DMS 273 treated with DMSO at 0.1 percent for 48 hours (cell line): Measurements from ENCODE around the gene SOSTDC1.
"Not testable (repeated sequence)": the region's sequence is repeated elsewhere in the genome, so short reads cannot be mapped to it uniquely, and the experiment has no call there.

Experiments used
- DNase-seq: peaks from one replicate; lab custom pipeline; 2025; lab: John Stamatoyannopoulos, UW

The SOSTDC1 gene

DNA sequence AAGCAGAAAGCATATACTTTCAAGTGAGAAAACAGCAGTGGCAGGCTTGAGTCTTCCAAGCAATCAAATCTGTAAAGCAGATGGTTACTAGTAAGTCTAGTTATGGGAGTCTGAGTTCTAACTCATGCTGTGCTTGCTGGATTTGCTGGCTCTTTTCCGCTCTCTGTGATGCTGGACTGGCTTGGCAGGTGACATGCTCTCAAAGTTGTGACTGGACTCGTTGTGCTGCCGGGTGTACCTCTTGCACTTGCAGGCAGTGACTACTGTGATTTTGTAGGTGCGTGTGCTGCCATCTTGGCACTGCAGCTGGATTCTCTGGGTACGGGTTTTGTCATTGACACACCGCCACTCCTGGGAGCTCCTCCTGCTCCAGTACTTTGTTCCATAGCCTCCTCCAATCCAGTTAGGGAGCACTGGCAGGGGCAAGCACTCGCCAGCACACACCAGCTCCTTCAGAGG, 3.1 kb downstream of the SOSTDC1 start:
- DNase-seq, result no peak

DNA sequence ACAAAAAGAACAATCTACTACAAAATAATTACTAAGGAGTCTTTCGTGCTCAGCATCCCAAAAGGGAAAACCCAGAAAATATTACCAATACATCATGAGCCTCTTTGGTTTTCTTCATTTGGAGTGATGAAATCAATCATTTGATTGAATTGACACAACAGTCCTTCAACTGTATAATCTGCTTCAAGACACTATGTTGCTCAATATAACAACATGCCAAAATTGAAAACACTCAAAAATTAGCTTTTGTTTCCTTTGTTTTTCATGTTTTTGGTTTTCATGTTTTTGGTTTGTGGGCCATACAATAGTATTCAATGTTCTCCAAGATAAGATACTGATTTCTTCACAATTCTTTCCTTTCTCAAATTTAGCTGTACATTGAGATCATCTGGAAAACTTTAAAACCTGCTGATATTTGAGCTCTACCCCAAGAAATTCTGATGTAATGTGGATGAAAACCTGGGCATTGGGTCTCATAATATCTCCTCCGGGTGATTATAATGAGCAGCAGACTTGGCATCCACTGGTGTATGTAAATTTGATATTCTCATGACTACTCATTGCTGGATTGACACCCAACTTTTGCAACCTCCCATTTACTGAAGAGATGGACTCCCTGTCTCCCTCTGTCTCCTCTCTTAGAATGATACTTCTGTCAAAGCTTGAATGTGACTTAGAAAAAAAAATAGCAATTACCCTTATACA, 4.6 kb downstream of the SOSTDC1 start:
- DNase-seq, result no peak

DNA sequence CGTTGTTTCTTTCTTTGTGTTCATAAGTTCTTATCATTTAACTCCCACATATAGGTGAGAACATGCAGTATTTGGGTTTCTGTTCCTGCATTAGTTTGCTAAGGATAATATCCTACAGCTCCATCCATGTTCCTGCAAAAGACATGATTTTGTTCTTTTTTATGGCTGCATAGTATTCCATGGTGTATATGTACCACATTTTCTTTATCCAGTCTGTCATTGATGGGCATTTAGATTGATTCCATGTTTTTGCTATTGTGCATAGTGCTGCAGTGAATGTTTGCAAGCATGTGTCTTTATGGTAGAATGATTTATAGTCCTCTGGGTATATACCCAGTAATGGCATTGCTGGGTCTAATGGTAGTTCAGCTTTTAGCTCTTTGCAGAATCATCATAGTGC, 9.2 kb downstream of the SOSTDC1 start:
- not testable (repeated sequence) for DNase-seq

DNA sequence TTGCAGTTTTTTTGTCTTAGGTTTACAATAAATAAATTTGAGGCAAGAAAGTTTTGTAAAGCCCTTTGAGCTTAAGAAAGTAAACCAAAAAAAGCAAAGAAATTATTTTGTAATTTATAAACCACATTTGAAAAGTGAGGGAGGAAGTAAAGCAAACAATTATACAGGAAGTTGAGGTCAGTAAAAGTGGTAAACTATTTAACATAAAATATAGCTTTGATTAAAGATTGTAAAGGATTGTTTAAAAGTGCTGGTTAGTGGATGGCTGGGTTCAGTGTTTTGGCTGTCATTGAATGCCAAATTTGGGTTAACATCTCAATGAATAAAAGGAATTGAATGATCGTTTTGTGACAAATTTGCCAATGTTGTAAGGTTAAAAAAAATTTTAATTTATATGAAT, 9.9 kb downstream of the SOSTDC1 start:
- no peak for DNase-seq

DNA sequence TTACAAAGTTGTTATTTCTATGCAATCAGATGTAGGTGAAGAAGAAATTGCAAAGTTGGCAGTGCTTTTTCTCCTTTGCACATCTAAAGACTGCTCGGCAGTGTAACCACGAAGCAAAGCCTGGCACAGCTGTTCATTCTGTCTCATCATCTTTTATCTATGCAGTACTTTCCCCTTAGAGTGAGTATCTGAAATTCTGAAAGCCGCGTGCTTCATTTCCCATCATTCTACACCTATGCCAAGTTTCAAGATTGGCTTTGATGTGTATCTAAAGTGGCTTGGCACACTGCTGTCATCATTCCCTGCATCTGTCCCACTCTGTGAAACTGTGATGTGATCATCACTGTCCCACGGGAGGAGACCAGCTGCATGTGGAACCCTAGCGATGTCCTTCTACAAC, 15.2 kb downstream of the SOSTDC1 start:
- DNase-seq, result no peak

DNA sequence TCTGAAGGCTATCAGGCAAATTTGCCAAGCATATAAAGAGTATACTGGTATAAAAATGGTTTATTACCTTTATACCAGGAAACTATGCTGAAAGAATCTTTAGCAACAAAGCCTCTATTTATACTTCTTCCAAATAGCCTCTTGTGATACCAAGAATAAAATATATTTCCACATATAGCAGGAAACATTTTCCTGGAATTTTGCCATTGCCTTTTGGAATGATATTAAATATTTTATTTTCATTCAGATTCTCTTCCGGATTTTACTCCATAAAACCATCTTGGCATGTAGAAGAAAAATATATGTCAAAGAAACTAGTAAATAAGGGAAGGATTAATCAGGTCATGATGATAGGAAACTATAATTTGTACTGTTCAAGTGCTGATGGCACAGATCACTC, 17.7 kb downstream of the SOSTDC1 start:
- no peak for DNase-seq

DNA sequence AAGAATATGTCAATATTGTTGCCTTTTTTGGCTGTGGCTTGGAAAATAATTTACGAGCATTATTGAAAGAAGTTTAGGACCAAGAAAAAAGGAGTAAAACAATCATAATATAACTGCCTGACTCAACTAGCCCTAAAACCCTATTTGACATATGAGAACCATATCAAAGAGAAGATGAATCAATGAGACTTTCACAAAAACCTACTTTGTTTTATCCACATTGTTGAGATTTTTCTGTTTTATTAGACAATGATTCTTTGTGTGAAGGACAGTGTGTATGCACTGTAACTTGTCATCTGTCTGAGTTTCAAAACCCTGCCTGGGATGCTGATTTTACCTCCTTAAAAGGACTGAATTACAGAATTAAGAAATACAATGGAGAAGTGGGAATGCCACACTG, 19.0 kb downstream of the SOSTDC1 start:
- no peak for DNase-seq

DNA sequence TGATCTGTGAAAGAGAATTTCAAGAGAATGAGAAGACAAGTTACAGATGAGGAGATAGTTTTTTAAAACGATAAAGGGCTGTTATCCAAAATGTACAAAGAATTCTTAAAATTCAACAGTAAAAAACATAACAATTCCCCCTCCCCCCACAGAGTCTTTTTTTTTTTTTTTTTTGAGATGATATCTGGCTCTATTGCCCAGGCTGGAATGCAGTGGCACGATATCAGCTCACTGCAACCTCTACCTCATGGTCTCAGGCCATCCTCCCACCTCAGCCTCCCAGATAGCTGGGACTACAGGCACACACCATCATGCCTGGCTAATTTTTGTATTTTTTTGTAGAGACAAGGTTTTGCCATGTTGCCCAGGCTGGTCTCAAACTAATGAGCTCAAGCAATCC, 21.7 kb downstream of the SOSTDC1 start:
- DNase-seq, result not testable (repeated sequence)

DNA sequence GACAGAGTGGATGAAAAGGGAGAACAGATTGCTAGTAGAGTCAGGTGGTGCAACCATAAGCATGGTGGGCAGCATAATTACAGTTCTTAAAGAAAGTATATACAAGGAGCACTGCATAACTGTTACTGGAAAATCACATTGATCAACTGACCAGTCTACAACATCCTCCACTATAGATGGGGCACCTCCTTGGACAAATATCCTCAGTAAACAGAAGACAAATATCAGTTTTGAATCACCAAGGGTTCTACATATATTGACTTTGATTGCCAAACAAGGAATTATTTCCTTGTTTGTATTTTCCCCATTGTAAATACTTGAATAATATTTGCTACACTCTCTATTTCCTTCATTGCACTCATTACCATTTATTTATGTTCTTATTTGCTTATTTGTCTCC, 26.6 kb downstream of the SOSTDC1 start:
- DNase-seq, result no peak

DNA sequence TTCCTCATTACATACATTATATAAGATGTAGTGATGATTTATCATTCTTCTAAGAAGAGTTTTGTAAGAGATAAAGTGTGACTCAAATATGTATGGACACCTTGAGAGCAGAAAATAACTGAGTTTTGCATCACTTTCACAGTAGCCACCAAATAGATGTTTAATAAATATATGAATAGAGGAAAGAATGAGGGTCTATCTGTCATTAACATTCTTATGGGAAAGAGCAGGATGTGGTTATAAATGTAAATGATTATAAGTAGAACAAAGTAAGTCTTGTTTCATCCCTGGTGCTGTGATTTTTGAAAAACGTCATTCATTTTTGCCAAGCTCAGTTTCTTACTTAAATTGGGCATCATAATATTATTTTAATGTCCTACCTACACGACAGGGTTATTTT, 29.2 kb downstream of the SOSTDC1 start:
- DNase-seq, result no peak

DNA sequence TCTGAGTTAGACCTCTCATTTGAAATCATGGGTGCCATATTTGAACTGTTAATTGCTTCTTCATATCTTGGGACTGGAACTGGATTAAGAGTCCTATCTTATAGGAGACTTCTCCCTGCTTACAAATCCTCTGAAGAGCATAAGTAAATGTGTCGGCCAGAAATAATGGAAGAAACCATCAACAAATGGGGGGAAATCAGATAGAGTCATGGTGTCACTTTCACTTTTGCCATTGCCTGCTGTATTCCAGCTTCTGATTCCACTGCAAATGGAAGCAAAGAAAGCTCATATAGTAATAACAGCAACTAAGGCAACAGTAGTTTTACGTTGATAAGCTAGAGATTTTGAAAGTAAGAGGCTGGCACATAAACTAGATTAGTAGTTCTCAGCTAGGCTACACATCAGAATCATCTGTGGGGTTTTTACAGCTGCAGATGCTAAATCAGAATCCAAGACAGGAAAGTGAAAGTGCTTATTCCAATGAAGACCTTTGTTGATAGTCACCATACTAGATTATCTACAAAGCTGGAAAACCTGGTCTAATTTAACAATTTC, 31.9 kb downstream of the SOSTDC1 start:
- no peak for DNase-seq

DNA sequence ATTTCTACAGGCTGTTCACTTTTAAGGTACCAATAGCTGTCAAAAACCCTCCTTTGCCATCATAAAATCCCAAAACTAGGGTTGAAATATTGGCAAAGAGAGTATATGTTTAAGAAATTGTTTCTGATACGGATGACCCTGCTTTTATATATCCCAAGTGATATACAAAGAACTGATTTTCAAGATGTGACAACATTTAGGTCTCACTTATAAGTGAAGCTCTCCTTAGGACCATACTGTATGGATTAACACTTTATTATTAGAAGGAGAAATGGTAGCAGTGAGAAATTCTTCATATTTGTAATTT, 33.2 kb downstream of the SOSTDC1 start:
- no peak for DNase-seq

DNA sequence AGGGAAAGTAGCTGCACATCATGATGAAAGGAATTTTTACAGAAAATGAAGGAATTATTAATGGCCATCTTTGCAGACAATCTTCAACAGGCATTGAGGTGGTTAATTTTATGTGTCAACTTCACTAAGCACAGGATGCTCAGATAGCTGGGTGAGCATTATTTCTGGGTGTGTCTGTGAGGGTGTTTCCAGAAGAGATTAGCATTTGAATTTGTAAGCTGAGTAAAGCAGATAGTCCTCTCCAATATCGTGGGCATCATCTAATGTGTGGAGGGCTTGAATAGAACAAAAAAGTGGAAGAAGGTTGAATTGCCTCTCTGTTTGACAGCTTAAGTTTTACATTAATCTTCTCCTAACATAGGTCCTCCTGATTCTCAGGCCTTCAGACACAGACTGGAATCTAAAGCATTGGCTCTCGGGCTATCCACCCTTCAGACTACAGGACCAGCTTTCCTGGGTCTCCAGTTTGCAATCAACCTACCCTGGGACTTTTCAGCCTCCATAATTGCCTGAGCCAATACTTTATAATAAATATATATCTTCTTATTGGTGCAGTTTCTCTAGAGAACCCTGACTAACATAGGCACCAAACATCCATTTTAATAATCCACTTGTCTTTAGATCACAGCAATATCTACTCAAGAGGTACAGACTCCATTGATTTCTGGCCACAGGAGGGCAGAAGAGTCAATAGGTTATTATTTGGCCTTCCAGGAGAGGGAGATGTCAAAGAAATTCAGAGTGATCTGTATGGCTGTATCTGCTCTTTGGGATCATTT, 33.7 kb downstream of the SOSTDC1 start:
- DNase-seq, result no peak

DNA sequence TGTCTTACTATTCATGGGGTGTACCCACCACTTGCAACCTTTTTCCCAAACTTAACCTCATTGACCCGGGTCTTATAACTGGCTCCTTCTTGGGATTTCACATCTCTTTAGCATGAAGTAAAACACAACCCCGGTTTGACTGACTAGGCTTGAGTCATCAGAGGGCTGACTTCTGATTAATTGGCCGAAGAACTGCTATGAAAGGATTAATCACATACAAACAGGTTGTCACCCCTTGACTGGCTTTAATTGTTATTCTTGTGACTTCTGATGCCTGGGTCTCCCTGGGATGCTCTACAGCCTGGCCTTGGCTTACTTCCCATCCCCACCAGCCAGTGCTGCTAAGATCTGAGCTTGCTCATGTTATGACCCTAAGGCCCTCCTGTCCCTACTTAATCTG, 35.4 kb downstream of the SOSTDC1 start:
- DNase-seq, result no peak

DNA sequence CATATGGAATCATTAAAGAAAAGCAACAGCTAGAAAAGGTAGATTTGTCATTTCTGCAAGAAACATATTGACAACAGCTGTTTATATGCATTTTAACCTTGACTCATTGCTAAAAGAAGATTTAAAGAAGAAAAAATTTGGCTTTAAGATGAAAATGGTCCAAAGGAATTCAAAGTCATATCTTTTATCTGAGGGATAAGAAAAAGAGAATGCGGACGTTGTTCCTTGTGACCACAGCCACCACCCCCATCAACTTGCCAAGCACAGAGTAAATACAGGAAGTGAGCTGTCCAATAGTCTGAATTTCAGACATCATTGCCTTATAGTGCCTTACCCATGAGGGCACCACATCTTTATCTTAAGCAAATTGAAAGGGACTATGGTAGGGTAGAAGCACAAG, 36.9 kb downstream of the SOSTDC1 start:
- DNase-seq, result no peak

DNA sequence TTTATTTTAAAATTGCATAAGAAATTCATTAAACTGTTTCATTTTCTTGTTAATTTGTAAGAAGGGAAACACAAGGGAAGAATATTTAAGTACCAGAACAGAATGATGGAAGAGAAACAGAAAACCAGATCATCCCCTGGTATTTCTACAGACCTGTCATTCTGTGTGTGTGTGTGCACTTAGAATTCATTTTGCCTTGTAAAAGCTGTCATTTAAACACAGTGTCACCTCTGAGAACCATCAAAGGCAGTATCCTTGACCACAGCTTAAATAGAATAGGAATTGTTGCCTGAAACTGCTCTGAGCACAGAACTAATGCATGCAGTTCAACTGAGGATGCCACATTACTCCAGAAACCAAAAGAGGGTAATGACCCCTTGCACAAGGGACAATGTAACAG, 37.4 kb downstream of the SOSTDC1 start:
- DNase-seq, result no peak

DNA sequence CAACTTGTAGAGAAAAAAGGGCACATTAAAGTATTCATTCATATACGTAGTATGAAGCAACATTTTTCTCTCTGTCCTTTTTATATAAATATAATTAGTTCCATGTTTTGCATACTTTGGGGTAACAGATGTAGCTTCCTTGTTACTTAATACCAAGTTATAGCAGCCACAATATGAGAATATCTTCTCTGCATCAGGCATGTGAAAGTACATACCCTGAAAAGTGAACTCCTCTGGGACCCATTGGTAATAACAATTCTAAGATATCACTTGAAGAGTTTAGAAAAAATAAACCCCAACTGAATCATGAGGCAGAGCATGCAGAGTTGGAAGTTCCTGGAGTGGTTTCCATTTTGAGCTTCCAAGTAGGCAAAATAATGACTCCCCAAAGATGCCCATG, 41.8 kb downstream of the SOSTDC1 start:
- DNase-seq, result no peak

DNA sequence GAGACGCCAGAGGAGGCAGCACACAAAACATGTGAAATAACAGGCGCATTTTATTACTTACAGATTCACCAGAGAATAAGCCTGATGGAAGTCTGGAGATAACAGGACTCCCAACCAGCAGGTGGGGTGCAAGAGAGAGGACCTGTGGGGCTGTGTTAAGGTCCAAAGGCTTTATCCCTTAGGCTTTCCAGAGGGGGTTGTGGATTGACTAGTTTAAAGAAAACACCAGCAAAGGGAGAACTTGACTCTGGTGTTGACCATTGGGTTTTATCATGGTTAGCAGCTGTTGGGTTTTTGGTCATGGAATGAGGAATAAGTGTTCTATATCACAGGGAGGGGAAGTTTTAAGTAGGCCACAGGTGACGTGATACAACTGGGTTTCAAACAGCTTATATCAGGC, 42.6 kb downstream of the SOSTDC1 start:
- no peak for DNase-seq

DNA sequence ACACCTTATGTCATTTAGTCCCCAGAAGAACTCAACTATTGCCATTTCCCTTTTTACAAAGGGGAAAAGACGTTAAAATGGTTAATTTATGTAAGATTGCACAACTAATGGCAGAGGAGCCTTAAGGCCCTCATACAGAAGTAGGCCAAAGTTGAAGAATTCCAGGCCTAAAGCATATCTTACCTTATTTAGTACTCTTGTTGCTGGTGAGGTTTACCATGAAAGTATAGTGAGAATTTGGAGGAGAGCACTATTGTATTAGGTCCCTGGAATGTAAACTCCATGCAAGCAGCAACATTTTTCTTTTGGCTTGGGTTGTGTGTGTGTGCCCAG, 43.5 kb downstream of the SOSTDC1 start:
- no peak for DNase-seq

DNA sequence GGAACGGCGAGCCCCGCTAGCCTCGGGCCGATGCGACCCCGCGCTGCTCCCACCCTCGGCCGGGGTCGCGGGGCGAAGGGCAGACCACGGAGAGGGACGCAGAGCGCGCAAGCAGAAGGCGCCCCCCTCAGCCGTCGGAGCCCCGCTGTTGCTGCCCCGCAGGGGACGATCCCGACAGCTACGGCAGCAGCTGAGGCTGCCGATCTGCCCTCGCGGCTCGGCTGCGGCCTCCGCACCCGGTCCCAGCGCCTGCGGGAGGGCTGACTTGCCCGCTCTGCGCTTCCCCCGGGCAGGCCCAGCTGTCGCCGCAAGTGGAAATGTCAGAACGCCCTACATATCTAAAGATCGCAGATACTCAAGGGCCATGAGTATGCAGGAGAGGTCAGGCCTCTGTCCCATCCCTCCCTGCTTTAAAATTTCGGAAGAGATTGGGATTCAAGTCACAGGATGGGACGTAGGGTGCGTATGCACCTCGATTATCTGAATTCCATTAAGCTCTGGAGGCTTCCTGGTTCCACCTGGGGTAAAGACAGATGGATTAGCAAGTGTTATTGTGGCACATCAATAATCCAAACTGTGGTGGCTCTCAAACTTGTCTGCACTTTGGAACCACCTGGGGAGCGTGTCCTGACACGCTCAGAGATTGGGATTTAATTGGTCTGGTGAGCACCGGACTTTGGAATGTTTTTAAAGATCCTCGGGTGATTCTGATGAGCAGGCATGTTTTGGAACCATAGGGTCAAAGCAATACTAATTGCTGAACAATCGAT, 44.0 kb downstream of the SOSTDC1 start, which contains the start of gene CRPPA:
TSS of gene CRPPA (minus strand) at position 206 of the 770 bp plus-strand sequence. CDS start 216 bp downstream, outside the sequence.
- DNase-seq, result peak; percentile 11

DNA sequence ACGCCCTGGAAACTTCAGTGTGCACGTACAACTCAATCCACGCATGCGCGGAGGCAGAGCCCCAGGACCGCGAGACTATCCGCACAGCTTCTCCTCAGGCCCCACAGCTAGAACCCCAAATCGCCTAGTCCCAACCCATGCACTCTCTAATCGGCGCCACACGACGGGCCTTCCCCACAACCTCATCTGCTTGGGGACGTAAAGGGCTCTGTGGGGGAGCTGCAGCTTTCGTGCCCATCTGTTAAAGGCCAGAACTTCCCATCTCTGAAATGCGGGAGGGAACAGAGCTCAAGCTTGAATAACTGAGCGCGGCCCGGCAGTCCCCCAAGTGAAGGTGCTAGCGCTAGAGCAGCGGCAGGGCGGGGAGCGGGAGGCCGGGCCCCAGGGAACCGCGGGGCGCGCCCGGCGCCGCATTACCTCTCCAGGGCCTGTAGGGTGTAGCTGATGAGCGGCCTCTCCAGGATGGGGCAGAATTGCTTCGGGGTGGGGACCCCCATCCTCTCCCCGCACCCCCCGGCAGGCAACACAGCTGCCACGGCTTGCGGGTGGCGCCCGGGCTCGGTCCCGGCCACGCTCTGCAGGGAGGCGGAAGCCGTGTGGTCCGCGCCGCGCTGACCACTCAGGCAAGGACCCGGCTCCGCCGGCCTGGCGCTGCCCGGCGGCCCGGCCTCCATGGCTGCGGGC, 44.7 kb downstream of the SOSTDC1 start:
- peak; percentile 88 for DNase-seq

DNA sequence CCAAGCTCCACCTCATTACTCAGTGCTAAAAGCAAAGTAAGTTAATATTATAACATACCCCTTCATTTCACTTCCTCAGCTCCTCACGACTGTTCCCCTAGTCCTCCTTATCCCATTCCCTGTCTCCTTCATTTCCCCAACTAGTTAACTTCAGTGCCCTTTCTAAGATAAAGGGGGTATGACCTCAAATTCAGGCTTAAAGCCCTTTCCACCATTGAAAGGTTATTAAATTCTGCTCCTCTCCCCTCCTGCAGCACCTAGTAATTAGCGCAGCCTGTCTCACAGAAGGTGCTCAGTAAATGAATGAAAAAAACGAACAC, 45.2 kb downstream of the SOSTDC1 start:
- DNase-seq, result no peak
